22Rv1 (cell line): Measurements from ENCODE around the gene LRMDA.

Experiments used
- CTCF ChIP-seq: fragments of 450-650 bp; IDR thresholded peaks from 2 replicates; pipeline ENCODE4 v1.5.1; 2017; ENCODE audit warnings: mild to moderate bottlenecking
- ZFX ChIP-seq: fragments of 450-650 bp; IDR thresholded peaks from 2 replicates; pipeline ENCODE4 v1.6.1; 2017; ENCODE audit warnings: antibody characterized with exemption, borderline replicate concordance

- no peak for TF ChIP-seq CTCF
- no peak for TF ChIP-seq ZFX
Measured at GRCh38 chr10:75678527-75678926, 247.1 kb downstream of the LRMDA start.
